ENCODE data around the gene CNOT6.

The CNOT6 gene

GRCh38 chr5:180619563-180619915, 125.4 kb downstream of the CNOT6 start:
- DNase-seq (ENCODE audit: low read depth, low spot score) = no peak

GRCh38 chr5:180620014-180620413, 125.8 kb downstream of the CNOT6 start:
- DNase-seq (ENCODE audit: low read depth, low spot score) = no peak

- DNase-seq (ENCODE audit: low read depth, low spot score) = no peak
Measured at GRCh38 chr5:180621311-180621710, 127.1 kb downstream of the CNOT6 start.

GRCh38 chr5:180622910-180623309, 128.7 kb downstream of the CNOT6 start:
- no peak for DNase-seq (ENCODE audit: low read depth, low spot score)

GRCh38 chr5:180623411-180623834, 129.2 kb downstream of the CNOT6 start:
- DNase-seq (ENCODE audit: low read depth, low spot score) = no peak

GRCh38 chr5:180623844-180624243, 129.7 kb downstream of the CNOT6 start:
- DNase-seq (ENCODE audit: low read depth, low spot score) = no peak

GRCh38 chr5:180624587-180624986, 130.4 kb downstream of the CNOT6 start:
- DNase-seq (ENCODE audit: low read depth, low spot score) = no peak

GRCh38 chr5:180625125-180625790, 131.1 kb downstream of the CNOT6 start:
- no peak for DNase-seq (ENCODE audit: low read depth, low spot score)

- no peak for DNase-seq (ENCODE audit: low read depth, low spot score)
Measured at GRCh38 chr5:180625791-180626660, 131.8 kb downstream of the CNOT6 start.

- DNase-seq (ENCODE audit: low read depth, low spot score) = no peak
Measured at GRCh38 chr5:180626661-180627385, 132.6 kb downstream of the CNOT6 start.

GRCh38 chr5:180627386-180628120, 133.4 kb downstream of the CNOT6 start:
- no peak for DNase-seq (ENCODE audit: low read depth, low spot score)

Data from brain pericyte (primary cell).